H7 (cell line): Measurements from ENCODE around the gene ACBD6. TPM values are rescaled to one million over a fixed set of nuclear protein-coding genes. Genes with fewer than 3 reads are reported as not detected.

Source experiments
- DNase-seq: peaks from one replicate; pipeline ENCODE4 v3.0.0; 2012
- H3K27me3 ChIP-seq: 2 replicates; pipeline ENCODE4 v1.6.0; 2011; ENCODE audit warnings: mild to moderate bottlenecking, low read length; ENCODE audit not compliant: control insufficient read depth, insufficient read depth
- H3K36me3 ChIP-seq: replicated peaks from 2 replicates; pipeline ENCODE4 v1.5.1; 2011; ENCODE audit warnings: low read length; ENCODE audit not compliant: control insufficient read depth, insufficient read depth
- H3K4me3 ChIP-seq: 2 replicates; pipeline ENCODE4 v1.5.1; 2011; ENCODE audit warnings: low read depth, mild to moderate bottlenecking, control low read depth, low read length, moderate library complexity; ENCODE audit not compliant: insufficient read depth
- total RNA-seq: library from RNA; depleted of rRNA; stranded (reverse); fragments of >200 nt; shearing (Covaris generic); gene quantifications from 2 replicates; pipeline ENCODE4 v1.2.3, GENCODE V29; 2014

Gene ACBD6
- total RNA-seq, 1 experiment from 2014 or later = 73.2 TPM

- no peak for DNase-seq
- no peaks in the 10 kb centered on the region for H3K36me3 ChIP-seq
- H3K4me3 ChIP-seq = no peak overlapping the region
- H3K27me3 ChIP-seq = no peaks in the 10 kb centered on the region
These were observed 11.2 kb upstream of the ACBD6 start for GRCh38 chr1:180513531-180513930.

GRCh38 chr1:180510882-180511281, 8.5 kb upstream of the ACBD6 start:
- H3K27me3 ChIP-seq = no peaks in the 10 kb centered on the region
- DNase-seq = no peak
- no peak overlapping the region for H3K4me3 ChIP-seq
- H3K36me3 ChIP-seq = no peaks in the 10 kb centered on the region

DNA sequence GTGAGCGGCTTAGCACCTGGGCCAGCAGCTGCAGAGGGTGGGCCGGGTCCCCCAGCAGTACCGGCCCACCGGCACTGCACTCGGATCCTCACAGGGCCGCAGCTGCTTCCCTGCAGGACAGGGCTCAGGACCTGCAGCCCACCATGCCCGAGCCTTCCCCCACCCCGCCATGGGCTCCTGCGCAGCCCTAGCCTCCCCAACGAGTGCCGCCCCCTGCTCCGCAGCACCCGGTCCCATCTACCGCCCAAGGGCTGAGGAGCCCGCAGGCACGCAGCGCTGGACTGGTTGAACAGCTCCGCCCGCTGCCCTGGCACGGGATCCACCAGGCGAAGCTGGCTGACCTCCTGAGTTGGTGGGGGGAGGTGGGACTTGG, 6.3 kb upstream of the ACBD6 start:
- Histone ChIP-seq H3K36me3 (no peaks in the 10 kb centered on the region), H3K27me3 (no peaks in the 10 kb centered on the region), H3K4me3 (no peak overlapping the region)
- DNase-seq = no peak

DNA sequence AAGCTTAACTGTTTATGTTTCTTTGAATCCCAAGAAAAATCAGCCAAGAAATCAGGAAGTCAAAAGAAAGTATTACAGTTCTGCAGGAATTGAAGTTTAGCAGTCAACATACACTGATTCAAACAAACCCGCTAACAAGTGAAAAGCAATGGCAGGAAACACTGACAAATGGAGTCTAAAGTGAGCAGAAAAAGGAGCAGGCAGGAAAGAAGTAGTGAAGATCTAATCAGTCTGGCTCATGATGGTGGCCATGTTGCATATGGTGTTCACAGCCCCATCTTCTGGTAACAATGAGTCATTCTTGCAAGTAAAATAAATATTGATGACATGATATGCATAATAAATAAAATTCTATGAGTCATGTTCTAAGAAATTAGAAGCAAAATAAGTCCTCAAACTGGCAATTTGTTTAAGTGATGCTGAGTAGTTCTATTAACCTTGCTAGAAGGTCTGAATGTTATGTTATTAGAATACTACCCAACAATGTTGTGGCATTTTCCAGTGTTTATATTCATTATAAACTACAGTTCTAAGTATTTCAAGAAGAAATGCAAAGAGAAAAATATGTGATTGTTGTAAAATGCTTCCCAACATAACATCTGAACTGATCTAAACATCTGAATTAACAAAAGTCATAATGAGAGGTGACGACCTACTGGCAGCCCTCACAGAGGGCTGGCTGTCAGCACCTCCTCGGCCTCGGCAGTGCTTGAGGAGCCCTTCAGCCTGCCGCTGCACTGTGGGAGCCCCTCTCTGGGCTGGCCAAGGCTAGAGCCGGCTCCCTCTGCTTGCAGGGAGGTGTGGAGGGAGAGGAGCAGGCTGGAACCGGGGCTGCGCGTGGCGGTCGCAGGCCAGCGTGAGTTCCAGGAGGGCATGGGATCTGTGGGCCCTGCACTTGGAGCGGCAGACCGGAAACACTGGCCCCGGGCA, 5.7 kb upstream of the ACBD6 start:
- Histone ChIP-seq H3K27me3 (peaks cover 2% of the 10 kb centered on the region; the same call in 1 of the 2 replicates), H3K36me3 (no peaks in the 10 kb centered on the region), H3K4me3 (no peak overlapping the region)
- DNase-seq = no peak

GRCh38 chr1:180505732-180506335, 3.5 kb upstream of the ACBD6 start:
- Histone ChIP-seq H3K36me3 (no peaks in the 10 kb centered on the region), H3K4me3 (no peak overlapping the region), H3K27me3 (peaks cover 2% of the 10 kb centered on the region; the same call in 1 of the 2 replicates)
- no peak for DNase-seq

GRCh38 chr1:180504186-180504585, 1.8 kb upstream of the ACBD6 start:
- peaks cover 2% of the 10 kb centered on the region; the same call in 1 of the 2 replicates for H3K27me3 ChIP-seq
- H3K36me3 ChIP-seq = no peaks in the 10 kb centered on the region
- no peak for DNase-seq
- H3K4me3 ChIP-seq = no peak overlapping the region

DNA sequence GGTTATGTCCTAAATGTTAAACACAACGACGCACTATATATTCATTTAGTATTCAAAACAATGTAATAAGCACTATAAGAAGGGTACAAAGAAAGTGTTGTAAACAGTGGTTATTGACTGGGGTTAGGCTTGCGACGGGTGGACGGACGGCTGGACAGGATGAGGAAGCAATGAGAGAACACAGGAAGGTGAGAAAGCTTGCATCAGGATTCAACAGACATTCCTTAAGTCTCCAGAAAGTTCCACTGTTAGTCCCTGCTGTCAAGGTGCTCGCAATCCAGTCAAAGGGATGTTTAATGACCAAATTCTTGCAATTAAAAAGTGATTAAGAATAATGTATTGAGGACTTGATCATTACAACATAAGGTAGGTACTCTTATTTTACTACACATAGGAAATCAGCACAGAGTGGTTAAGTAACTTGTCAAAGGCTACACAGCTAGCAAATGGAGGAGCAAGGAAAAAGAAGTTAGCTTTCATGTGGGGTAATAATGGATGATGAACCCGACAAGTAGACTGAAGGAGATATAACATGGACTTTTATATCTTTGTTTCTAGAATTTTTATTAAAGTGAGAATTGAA, 994 bp upstream of the ACBD6 start:
- Histone ChIP-seq H3K4me3 (peak overlapping the region; percentile 60), H3K36me3 (no peaks in the 10 kb centered on the region), H3K27me3 (peaks cover 2% of the 10 kb centered on the region; the same call in 1 of the 2 replicates)
- DNase-seq = no peak

- Histone ChIP-seq H3K27me3 (peaks cover 2% of the 10 kb centered on the region; the same call in 1 of the 2 replicates), H3K4me3 (peak overlapping the region; percentile 60), H3K36me3 (no peaks in the 10 kb centered on the region)
- no peak for DNase-seq
These were observed 464 bp downstream of the ACBD6 start for GRCh38 chr1:180501865-180502360.

- no peak for DNase-seq
- H3K27me3 ChIP-seq = peaks cover 2% of the 10 kb centered on the region; the same call in 1 of the 2 replicates
- H3K4me3 ChIP-seq = no peak overlapping the region
- no peaks in the 10 kb centered on the region for H3K36me3 ChIP-seq
These were observed 1.7 kb downstream of the ACBD6 start for GRCh38 chr1:180500689-180501088.

DNA sequence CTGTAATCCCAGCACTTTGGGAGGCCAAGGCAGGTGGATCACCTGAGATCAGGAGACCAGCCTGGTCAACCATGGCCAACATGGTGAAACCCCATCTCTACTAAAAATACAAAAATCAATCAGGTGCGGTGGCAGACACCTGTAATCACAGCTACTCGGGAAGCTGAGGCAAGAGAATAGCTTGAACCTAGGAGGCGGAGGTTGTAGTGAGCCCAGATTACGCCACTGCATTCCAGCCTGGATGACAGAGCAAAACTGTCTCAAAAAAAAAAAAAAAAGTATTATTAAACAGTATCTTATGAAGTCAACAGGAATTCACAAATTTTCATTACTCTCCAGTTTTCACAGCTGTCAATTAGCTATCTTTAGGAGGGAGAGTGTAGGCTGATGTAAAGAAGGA, 3.8 kb downstream of the ACBD6 start:
- no peak for DNase-seq
- H3K27me3 ChIP-seq = peaks cover 2% of the 10 kb centered on the region; the same call in 1 of the 2 replicates
- H3K4me3 ChIP-seq = no peak overlapping the region
- H3K36me3 ChIP-seq = no peaks in the 10 kb centered on the region

DNA sequence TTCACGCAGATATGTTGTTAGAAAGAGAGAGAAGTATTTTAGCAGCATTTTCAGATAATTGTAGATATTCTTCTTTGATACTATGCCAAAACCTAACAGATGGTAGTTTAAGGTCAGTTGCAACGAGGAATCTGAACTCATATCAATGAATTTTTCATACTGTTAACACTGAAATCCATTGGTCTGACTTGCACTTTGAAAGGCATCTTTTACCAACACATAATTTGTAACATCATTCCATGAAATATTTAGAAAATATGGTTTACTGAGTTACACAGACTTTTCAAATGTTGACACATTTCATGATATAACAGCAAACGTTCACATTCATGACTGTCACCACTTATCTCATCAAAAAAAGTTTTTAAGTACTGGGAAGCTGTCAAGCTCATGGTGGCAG, 4.6 kb downstream of the ACBD6 start:
- no peak overlapping the region for H3K4me3 ChIP-seq
- no peaks in the 10 kb centered on the region for H3K36me3 ChIP-seq
- no peak for DNase-seq
- no peaks in the 10 kb centered on the region for H3K27me3 ChIP-seq

- no peak for DNase-seq
- Histone ChIP-seq H3K27me3 (no peaks in the 10 kb centered on the region), H3K4me3 (no peak overlapping the region), H3K36me3 (no peaks in the 10 kb centered on the region)
These were observed 8.0 kb downstream of the ACBD6 start for GRCh38 chr1:180494370-180494769.

GRCh38 chr1:180489976-180490375, 12.4 kb downstream of the ACBD6 start:
- no peaks in the 10 kb centered on the region for H3K36me3 ChIP-seq
- no peak for DNase-seq
- no peak overlapping the region for H3K4me3 ChIP-seq
- no peaks in the 10 kb centered on the region for H3K27me3 ChIP-seq

GRCh38 chr1:180489313-180489712, 13.1 kb downstream of the ACBD6 start:
- no peak overlapping the region for H3K4me3 ChIP-seq
- no peaks in the 10 kb centered on the region for H3K27me3 ChIP-seq
- DNase-seq = no peak
- no peaks in the 10 kb centered on the region for H3K36me3 ChIP-seq

GRCh38 chr1:180488661-180489060, 13.7 kb downstream of the ACBD6 start:
- H3K27me3 ChIP-seq = no peaks in the 10 kb centered on the region
- H3K36me3 ChIP-seq = no peaks in the 10 kb centered on the region
- H3K4me3 ChIP-seq = no peak overlapping the region
- no peak for DNase-seq
